ENCODE measurements around the gene PRRG1. TPM values are rescaled to one million over a fixed set of nuclear protein-coding genes. Genes with fewer than 3 reads are reported as not detected.

Gene PRRG1
- total and polyA plus RNA-seq, 2 of the 13 experiments (the other 11 are each of a cell fraction or from before 2014, with no cell fraction given) = 5.0 to 11.0 TPM

GRCh38 chrX:37331546-37331945 is 17.6 kb upstream of the PRRG1 start:
- 66% methylated on average over 4 of the region's 4 CpGs for WGBS (ENCODE audit: low lambda C conversion rate)
- Histone ChIP-seq H3K4me3 (replicated peaks in 1 of 3; ENCODE audit: insufficient read depth in 1 of 3, low read depth in 2 of 3, low read length in 3 of 3) (no peak overlapping the region), H3K36me3 (replicated peaks in 1 of 2; ENCODE audit: control insufficient read depth in 1 of 2, insufficient read depth in 2 of 2, low read length in 2 of 2) (no peaks in the 10 kb centered on the region), H3K27me3 (ENCODE audit: control insufficient read depth in 1 of 2, insufficient read depth in 2 of 2, low read length in 2 of 2) (no peaks in the 10 kb centered on the region), H4K20me1 (ENCODE audit: insufficient read depth, low read length) (no peaks in the 10 kb centered on the region), H3K4me1 (ENCODE audit: insufficient read depth, low read length) (no peaks in the 10 kb centered on the region), H3K4me2 (ENCODE audit: low read depth, low read length) (no peak overlapping the region), H3K9me3 (ENCODE audit: low read length) (no peaks in the 10 kb centered on the region), H3K79me2 (ENCODE audit: insufficient read depth, low read length) (no peaks in the 10 kb centered on the region), H3K9ac (ENCODE audit: insufficient read depth, low read depth, low read length) (no peak overlapping the region), H2AFZ (ENCODE audit: low read length) (no peak overlapping the region), H3K27ac (ENCODE audit: extremely low read length, insufficient read depth, low read length) (no peak overlapping the region)
- DNase-seq (ENCODE audit: low spot score) (no peak), FAIRE-seq (no peak), ATAC-seq (no peak)
- intact Hi-C loops (cut with micrococcal nuclease; ENCODE audit: unreplicated experiment) = no loop called here
- in situ Hi-C loops (cut with HindIII; ENCODE audit: extremely low pct_ligation_motif_present, low pct_unique_long_range_greater_than_20kb) = no loop called here
- CTCF ChIA-PET (ENCODE audit: low intra/inter-chr PET ratio, low total read pairs) = no interaction called here
- POLR2A ChIA-PET = no interaction called here
- TF ChIP-seq KLF15 (CRISPR knock-in tag; IDR thresholded peaks at IDR 0.05; ENCODE audit: borderline replicate concordance) (no peak), ZNF431 (CRISPR knock-in tag; IDR thresholded peaks at IDR 0.05; ENCODE audit: borderline replicate concordance, low read depth) (no peak), ZNF709 (CRISPR knock-in tag; IDR thresholded peaks at IDR 0.05) (no peak), CREB1 (IDR thresholded peaks at IDR 0.05) (no peak), CREB1 (CRISPR knock-in tag; IDR thresholded peaks at IDR 0.05) (no peak)
- TF ChIP-seq, protein P1, sequence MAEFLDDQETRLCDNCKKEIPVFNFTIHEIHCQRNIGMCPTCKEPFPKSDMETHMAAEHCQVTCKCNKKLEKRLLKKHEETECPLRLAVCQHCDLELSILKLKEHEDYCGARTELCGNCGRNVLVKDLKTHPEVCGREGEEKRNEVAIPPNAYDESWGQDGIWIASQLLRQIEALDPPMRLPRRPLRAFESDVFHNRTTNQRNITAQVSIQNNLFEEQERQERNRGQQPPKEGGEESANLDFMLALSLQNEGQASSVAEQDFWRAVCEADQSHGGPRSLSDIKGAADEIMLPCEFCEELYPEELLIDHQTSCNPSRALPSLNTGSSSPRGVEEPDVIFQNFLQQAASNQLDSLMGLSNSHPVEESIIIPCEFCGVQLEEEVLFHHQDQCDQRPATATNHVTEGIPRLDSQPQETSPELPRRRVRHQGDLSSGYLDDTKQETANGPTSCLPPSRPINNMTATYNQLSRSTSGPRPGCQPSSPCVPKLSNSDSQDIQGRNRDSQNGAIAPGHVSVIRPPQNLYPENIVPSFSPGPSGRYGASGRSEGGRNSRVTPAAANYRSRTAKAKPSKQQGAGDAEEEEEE (CRISPR knock-in tag; IDR thresholded peaks at IDR 0.05; ENCODE audit: borderline replicate concordance) = no peak
- BruUV-seq (replicated peaks) = no TSS peak

DNA sequence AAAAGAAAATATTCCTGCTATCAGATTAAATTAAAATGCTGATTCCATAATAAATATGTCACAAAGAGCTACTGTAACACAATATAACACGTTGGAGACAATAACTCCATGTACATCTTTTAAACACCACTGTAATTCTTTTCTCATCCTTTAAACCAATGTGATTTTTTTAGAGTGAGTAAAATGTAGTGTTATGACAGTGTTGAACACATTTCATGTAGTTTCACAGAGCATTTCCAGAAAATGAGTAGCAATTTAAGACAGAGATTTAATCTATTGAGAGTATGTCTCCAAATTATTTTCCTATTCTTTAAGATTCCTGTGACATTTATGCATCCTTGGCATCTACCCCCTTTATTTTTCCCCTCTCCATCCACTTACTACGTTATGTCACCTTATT is 17.1 kb upstream of the PRRG1 start:
- Histone ChIP-seq H3K27ac (ENCODE audit: extremely low read length, insufficient read depth, low read length) (no peak overlapping the region), H3K9ac (ENCODE audit: insufficient read depth, low read depth, low read length) (no peak overlapping the region), H3K4me1 (ENCODE audit: insufficient read depth, low read length) (no peaks in the 10 kb centered on the region), H3K9me3 (ENCODE audit: low read length) (no peaks in the 10 kb centered on the region), H4K20me1 (ENCODE audit: insufficient read depth, low read length) (no peaks in the 10 kb centered on the region), H3K27me3 (ENCODE audit: control insufficient read depth in 1 of 2, insufficient read depth in 2 of 2, low read length in 2 of 2) (no peaks in the 10 kb centered on the region), H3K79me2 (ENCODE audit: insufficient read depth, low read length) (no peaks in the 10 kb centered on the region), H2AFZ (ENCODE audit: low read length) (no peak overlapping the region), H3K4me2 (ENCODE audit: low read depth, low read length) (no peak overlapping the region), H3K4me3 (replicated peaks in 1 of 3; ENCODE audit: insufficient read depth in 1 of 3, low read depth in 2 of 3, low read length in 3 of 3) (no peak overlapping the region), H3K36me3 (replicated peaks in 1 of 2; ENCODE audit: control insufficient read depth in 1 of 2, insufficient read depth in 2 of 2, low read length in 2 of 2) (no peaks in the 10 kb centered on the region)
- ATAC-seq = no peak
- CTCF ChIA-PET (ENCODE audit: low intra/inter-chr PET ratio, low total read pairs) = no interaction called here
- no peak for DNase-seq (ENCODE audit: low spot score)
- in situ Hi-C loops (cut with HindIII; ENCODE audit: extremely low pct_ligation_motif_present, low pct_unique_long_range_greater_than_20kb) (no loop called here), intact Hi-C loops (cut with micrococcal nuclease; ENCODE audit: unreplicated experiment) (no loop called here)
- POLR2A ChIA-PET = no interaction called here
- no TSS peak for BruUV-seq (replicated peaks)
- TF ChIP-seq CREM (IDR thresholded peaks at IDR 0.05) (no peak), CREM (CRISPR knock-in tag; IDR thresholded peaks at IDR 0.05) (no peak)
- peak; percentile 23 for FAIRE-seq
- WGBS (ENCODE audit: low lambda C conversion rate) = 62% methylated on average over 2 of the region's 2 CpGs

Data from HepG2 (cell line).